HCT116 (cell line): ENCODE data around the gene CNDP2.

Experiments used
- CBX3 ChIP-seq: IDR thresholded peaks from 2 replicates; pipeline ENCODE4 v1.6.1; 2012; ENCODE audit warnings: low read depth
- CEBPB ChIP-seq: IDR thresholded peaks from 2 replicates; pipeline ENCODE4 v1.6.1; 2012; ENCODE audit warnings: low read depth
- CTCF ChIP-seq, 3 experiments: fragments of 200-600 bp in 1 of 3; sonication (generic) in 1 of 3; IDR thresholded peaks in 2 of 3; conservative IDR thresholded peaks in 1 of 3; 2 replicates each; pipeline ENCODE4 v1.5.1; 2012 to 2017; ENCODE audit warnings: low read depth in 2 of 3, low read length in 2 of 3, antibody characterized with exemption in 1 of 3, borderline replicate concordance in 1 of 3, control low read depth in 1 of 3, mild to moderate bottlenecking in 1 of 3, mixed read lengths in 1 of 3, mixed run types in 1 of 3, moderate library complexity in 1 of 3; ENCODE audit not compliant: insufficient read depth in 1 of 3
- ELF1 ChIP-seq: IDR thresholded peaks from 2 replicates; pipeline ENCODE4 v1.6.1; 2012; ENCODE audit warnings: low read depth, borderline replicate concordance
- EZH2 ChIP-seq: fragments of 200-600 bp; sonication (generic); IDR thresholded peaks from 2 replicates; pipeline ENCODE4 v1.6.1; 2017; ENCODE audit warnings: antibody characterized with exemption, mixed run types
- JUND ChIP-seq: IDR thresholded peaks from 2 replicates; pipeline ENCODE4 v1.6.1; 2012
- MAX ChIP-seq: IDR thresholded peaks from 2 replicates; pipeline ENCODE4 v1.6.1; 2012
- POLR2A ChIP-seq: IDR thresholded peaks from 2 replicates; pipeline ENCODE4 v1.7.0; 2011; ENCODE audit warnings: borderline replicate concordance; ENCODE audit not compliant: insufficient read depth, insufficient read length; ENCODE audit errors: extremely low read depth
- POLR2AphosphoS5 ChIP-seq: IDR thresholded peaks from 2 replicates; pipeline ENCODE4 v1.6.1; 2011; ENCODE audit warnings: mild to moderate bottlenecking, low read depth, low read length, moderate library complexity
- RAD21 ChIP-seq: IDR thresholded peaks from 2 replicates; pipeline ENCODE4 v1.6.1; 2012; ENCODE audit warnings: low read depth, mild to moderate bottlenecking
- REST ChIP-seq: IDR thresholded peaks from 2 replicates; pipeline ENCODE4 v1.6.1; 2012; ENCODE audit warnings: low read depth
- SIN3A ChIP-seq: IDR thresholded peaks from 2 replicates; pipeline ENCODE4 v1.6.1; 2012; ENCODE audit warnings: low read depth
- SP1 ChIP-seq: IDR thresholded peaks from 2 replicates; pipeline ENCODE4 v1.6.1; 2012; ENCODE audit warnings: low read depth

GRCh38 chr18:74457043-74457724, 39.0 kb upstream of the CNDP2 start, which contains the start of gene DIPK1C:
- TF ChIP-seq CTCF (IDR thresholded peaks at IDR 0.05 in 2 of 3, conservative IDR thresholded peaks at IDR 0.05 in 1 of 3; ENCODE audit: borderline replicate concordance in 1 of 3, insufficient read depth in 1 of 3, low read depth in 2 of 3, low read length in 2 of 3) (no peak), POLR2AphosphoS5 (no peak), RAD21 (no peak), POLR2A (no peak), ELF1 (no peak), EZH2 (no peak), CBX3 (no peak), JUND (no peak), REST (no peak), MAX (no peak), SIN3A (no peak), SP1 (no peak), CEBPB (no peak)
